SK-N-MC (cell line): ENCODE results near the gene INO80E.

Experiments
- EZH2 ChIP-seq: fragments of 200-600 bp; sonication (generic); IDR thresholded peaks from one replicate; pipeline ENCODE4 v1.6.1; 2017; ENCODE audit warnings: antibody characterized with exemption
- POLR2AphosphoS5 ChIP-seq: IDR thresholded peaks from 2 replicates; pipeline ENCODE4 v1.6.1; 2012; ENCODE audit warnings: mild to moderate bottlenecking, low read depth, low read length, borderline replicate concordance

DNA sequence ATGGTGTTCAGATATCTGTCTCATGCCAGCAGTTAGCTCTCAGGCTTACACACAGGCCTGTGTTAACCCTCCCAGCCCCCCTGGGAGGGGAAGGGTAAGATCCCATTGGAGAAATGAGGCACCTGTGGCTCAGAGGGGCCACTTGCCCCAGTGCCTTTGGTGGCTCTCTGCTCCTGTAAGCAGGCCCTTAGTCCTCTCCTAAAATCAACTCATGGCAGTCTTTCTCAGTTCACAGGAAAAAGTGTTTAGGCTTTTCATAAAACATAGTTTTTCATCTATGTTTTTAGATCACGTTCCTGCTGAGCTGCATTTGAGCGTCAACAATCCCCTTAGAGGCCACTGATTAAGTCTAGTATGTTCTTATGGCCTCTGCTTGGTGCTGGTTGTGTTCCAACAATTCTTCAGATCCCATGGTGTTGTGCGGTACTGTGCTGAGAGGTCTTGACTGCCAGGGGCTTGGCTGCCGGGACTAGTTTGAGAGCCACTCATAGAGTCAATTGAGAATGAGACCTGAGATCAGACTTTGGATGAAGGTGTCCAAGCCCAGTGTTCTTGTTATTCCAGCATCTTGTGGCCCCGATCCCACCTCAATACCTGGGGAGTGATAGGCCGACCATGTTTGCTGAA lies 11.8 kb upstream of the INO80E start:
- TF ChIP-seq EZH2 (no peak), POLR2AphosphoS5 (no peak)
